ENCODE results near the gene PIGS. TPM values are rescaled to one million over a fixed set of nuclear protein-coding genes. Genes with fewer than 3 reads are reported as not detected.

The PIGS gene
- total and polyA plus RNA-seq, 7 experiments from 2014 or later: 46.6 to 71.2 (median 60.4) TPM

DNA sequence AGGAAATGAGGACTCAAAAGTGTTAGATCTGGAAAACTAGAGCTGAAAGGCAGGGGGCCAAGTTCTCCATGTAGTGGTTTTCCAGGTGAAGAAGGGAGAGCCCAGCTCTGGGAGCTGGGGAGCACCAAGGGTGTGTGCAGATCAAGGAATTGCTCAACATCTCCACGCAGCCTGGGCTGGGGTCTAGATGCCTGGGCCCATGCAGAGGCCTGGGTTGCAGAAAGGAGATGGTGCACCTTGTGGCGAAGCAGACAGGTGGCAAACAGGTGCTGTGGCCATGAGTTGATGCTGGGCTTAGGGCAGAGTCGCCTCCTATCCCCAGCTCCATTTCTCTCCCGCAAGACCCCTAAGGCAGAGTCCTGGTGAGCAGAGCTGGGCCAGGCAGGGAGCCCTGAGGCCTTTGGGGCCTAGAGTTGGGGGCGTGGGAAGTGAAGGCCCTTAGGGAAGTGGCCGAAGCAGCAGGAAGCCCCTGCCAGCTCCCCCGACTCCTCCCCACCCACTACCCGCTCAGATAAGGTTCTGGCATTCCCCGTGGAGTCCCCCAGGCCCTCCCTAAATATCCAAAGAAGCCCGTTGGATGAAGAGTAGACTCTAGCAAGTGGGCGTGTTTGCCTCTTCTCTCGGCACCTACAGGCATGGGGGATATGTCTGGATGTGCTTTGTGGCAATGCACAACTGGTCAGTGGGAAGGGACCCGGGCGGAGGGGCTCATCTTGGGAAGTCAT, 64.4 kb downstream of the PIGS start:
- CTCF ChIA-PET: no interaction called here
- Mint-ChIP-seq H3K27me3 (peaks cover 16 to 27% (median 21%) of the 10 kb centered on the region in 5 donors), H3K27ac (no peak overlapping the region), H3K36me3 (no peaks in the 10 kb centered on the region), H3K9me3 (no peaks in the 10 kb centered on the region), H3K4me3 (no peak overlapping the region), H3K4me1 (no peaks in the 10 kb centered on the region)
- POLR2A ChIA-PET: no interaction called here
- Histone ChIP-seq H3K27me3 (ENCODE audit: control insufficient read depth in 2 of 2, insufficient read depth in 2 of 2, low read length in 2 of 2) (no peaks in the 10 kb centered on the region), H3K36me3 (ENCODE audit: control insufficient read depth in 2 of 3, insufficient read depth in 3 of 3, low read length in 3 of 3) (no peaks in the 10 kb centered on the region), H3K4me1 (ENCODE audit: control insufficient read depth in 2 of 2, insufficient read depth in 2 of 2, low read length in 2 of 2) (no peaks in the 10 kb centered on the region), H3K27ac (ENCODE audit: low read depth, low read length) (no peak overlapping the region), H3K9me3 (ENCODE audit: control insufficient read depth in 2 of 3, low read length in 3 of 3) (no peaks in the 10 kb centered on the region), H3K4me3 (ENCODE audit: low read length) (no peak overlapping the region)
- intact Hi-C loops (cut with micrococcal nuclease): no loop called here
- ATAC-seq: no peak
- no peak for DNase-seq

GRCh38 chr17:28505986-28506665, 65.2 kb downstream of the PIGS start, which contains the start of gene FOXN1:
FOXN1 (plus strand) TSS chr17:28506348; CDS start chr17:28523970, 17,622 bp downstream.
- no peak for DNase-seq
- Mint-ChIP-seq H3K27ac (no peak within 1 kb of the TSS), H3K36me3 (no peaks in the 10 kb centered on the region), H3K4me3 (no peak within 1 kb of the TSS), H3K4me1 (peaks cover 0 to under 1% (median 0%) of the 10 kb centered on the region in 7 donors), H3K9me3 (no peaks in the 10 kb centered on the region), H3K27me3 (peaks cover 16 to 27% (median 21%) of the 10 kb centered on the region in 5 donors)
- H3K9me3 ChIP-seq (ENCODE audit: control insufficient read depth in 2 of 3, low read length in 3 of 3): no peaks in the 10 kb centered on the region
- H3K27me3 ChIP-seq (ENCODE audit: control insufficient read depth in 2 of 2, insufficient read depth in 2 of 2, low read length in 2 of 2): no peaks in the 10 kb centered on the region
- H3K36me3 ChIP-seq (ENCODE audit: control insufficient read depth in 2 of 3, insufficient read depth in 3 of 3, low read length in 3 of 3): no peaks in the 10 kb centered on the region
- no peak within 1 kb of the TSS for H3K27ac ChIP-seq (ENCODE audit: low read depth, low read length)
- intact Hi-C loops (cut with micrococcal nuclease): no loop called here
- H3K4me3 ChIP-seq (ENCODE audit: low read length): no peak within 1 kb of the TSS
- ChIA-PET POLR2A (interaction anchor here (0.6 kb wide), 1 partner anchor 134 kb away, joined by 3 read pairs; no protein-coding TSS in a partner anchor), CTCF (interaction anchor here (0.6 kb wide), 1 partner anchor 103 kb away, joined by 3 read pairs; no protein-coding TSS in a partner anchor)
- no peaks in the 10 kb centered on the region for H3K4me1 ChIP-seq (ENCODE audit: control insufficient read depth in 2 of 2, insufficient read depth in 2 of 2, low read length in 2 of 2)
- no peak for ATAC-seq

- H3K9me3 ChIP-seq (ENCODE audit: control insufficient read depth in 2 of 3, low read length in 3 of 3): no peaks in the 10 kb centered on the region
- no peaks in the 10 kb centered on the region for H3K27me3 ChIP-seq (ENCODE audit: control insufficient read depth in 2 of 2, insufficient read depth in 2 of 2, low read length in 2 of 2)
- H3K4me3 Mint-ChIP-seq: no peak overlapping the region
- DNase-seq (no peak), ATAC-seq (no peak)
- H3K36me3 Mint-ChIP-seq: no peaks in the 10 kb centered on the region
- intact Hi-C loops (cut with micrococcal nuclease): no loop called here
- ChIA-PET CTCF (interaction anchor here (0.8 kb wide), 1 partner anchor 25 kb away, joined by 3 read pairs; no protein-coding TSS in a partner anchor), POLR2A (interaction anchor here (0.6 kb wide), 1 partner anchor 13 kb away, joined by 3 read pairs; no protein-coding TSS in a partner anchor)
- H3K4me3 ChIP-seq (ENCODE audit: low read length): no peak overlapping the region
- no peak overlapping the region for H3K27ac ChIP-seq (ENCODE audit: low read depth, low read length)
- H3K27me3 Mint-ChIP-seq: peaks cover 3 to 11% (median 7%) of the 10 kb centered on the region in 5 donors
- H3K4me1 Mint-ChIP-seq: peaks cover 0 to 2% (median 0%) of the 10 kb centered on the region in 7 donors
- no peaks in the 10 kb centered on the region for H3K4me1 ChIP-seq (ENCODE audit: control insufficient read depth in 2 of 2, insufficient read depth in 2 of 2, low read length in 2 of 2)
- no peak overlapping the region for H3K27ac Mint-ChIP-seq
- no peaks in the 10 kb centered on the region for H3K9me3 Mint-ChIP-seq
- H3K36me3 ChIP-seq (ENCODE audit: control insufficient read depth in 2 of 3, insufficient read depth in 3 of 3, low read length in 3 of 3): no peaks in the 10 kb centered on the region
Measured at GRCh38 chr17:28503420-28503819, 67.9 kb downstream of the PIGS start.

Other genes with a start within 250 kb of the PIGS start
- gene IFT20, start 236.1 kb downstream of the PIGS start, total RNA-seq: 10 to 100 TPM; 24.7 to 56.2 (median 37.0) TPM
- 10 to 100 TPM; 44.5 to 44.9 TPM for gene IFT20, start 236.1 kb downstream of the PIGS start, polyA plus RNA-seq
- 10 to 100 TPM in 4 of 5 experiments, 1 to 10 TPM in 1; 8.0 to 26.9 (median 25.9) TPM for gene TNFAIP1, start 235.8 kb downstream of the PIGS start, total RNA-seq
- gene TNFAIP1, start 235.8 kb downstream of the PIGS start, polyA plus RNA-seq: 10 to 100 TPM; 10.3 to 19.0 TPM
- 10 to 100 TPM; 27.9 to 64.9 (median 29.8) TPM for gene POLDIP2, start 214.0 kb downstream of the PIGS start, total RNA-seq
- 10 to 100 TPM; 85.0 to 89.3 TPM for gene POLDIP2, start 214.0 kb downstream of the PIGS start, polyA plus RNA-seq
- not detected for gene SEBOX, start 206.3 kb downstream of the PIGS start, total RNA-seq
- not detected for gene SEBOX, start 206.3 kb downstream of the PIGS start, polyA plus RNA-seq
- under 1 TPM in 2 of 5 experiments, not detected in 3; 0.19 to 0.65 TPM for gene VTN, start 201.2 kb downstream of the PIGS start, total RNA-seq
- gene VTN, start 201.2 kb downstream of the PIGS start, polyA plus RNA-seq: under 1 TPM in 1 of 2 donors, not detected in 1; 0.08 TPM
- 10 to 100 TPM; 21.8 to 34.1 (median 27.2) TPM for gene SARM1, start 199.8 kb downstream of the PIGS start, total RNA-seq
- gene SARM1, start 199.8 kb downstream of the PIGS start, polyA plus RNA-seq: 1 to 10 TPM; 5.2 to 8.4 TPM
- gene SLC46A1, start 165.3 kb downstream of the PIGS start, total RNA-seq: 1 to 10 TPM; 1.9 to 5.1 (median 3.6) TPM
- gene SLC46A1, start 165.3 kb downstream of the PIGS start, polyA plus RNA-seq: 1 to 10 TPM; 1.8 to 3.3 TPM
- gene SLC13A2, start 97.9 kb downstream of the PIGS start, total RNA-seq: not detected
- not detected for gene SLC13A2, start 97.9 kb downstream of the PIGS start, polyA plus RNA-seq
- not detected for gene FOXN1, start 65.2 kb downstream of the PIGS start, total RNA-seq
- gene FOXN1, start 65.2 kb downstream of the PIGS start, polyA plus RNA-seq: not detected
- 100 to 1,000 TPM in 1 of 5 experiments, 10 to 100 TPM in 4; 40.6 to 108 (median 90.2) TPM for gene UNC119, start 18.9 kb downstream of the PIGS start, total RNA-seq
- 10 to 100 TPM; 37.7 to 48.1 TPM for gene UNC119, start 18.9 kb downstream of the PIGS start, polyA plus RNA-seq
- 100 to 1,000 TPM in 1 of 5 experiments, 10 to 100 TPM in 4; 24.5 to 159 (median 40.1) TPM for gene ALDOC, start 5.4 kb upstream of the PIGS start, total RNA-seq
- gene ALDOC, start 5.4 kb upstream of the PIGS start, polyA plus RNA-seq: 100 to 1,000 TPM in 1 of 2 donors, 10 to 100 TPM in 1; 92.9 to 103 TPM
- 10 to 100 TPM; 10.4 to 95.3 (median 18.4) TPM for gene SPAG5, start 27.5 kb upstream of the PIGS start, total RNA-seq
- gene SPAG5, start 27.5 kb upstream of the PIGS start, polyA plus RNA-seq: 1 to 10 TPM; 1.6 to 3.9 TPM
- 10 to 100 TPM; 17.8 to 34.5 (median 28.1) TPM for gene RSKR, start 42.7 kb upstream of the PIGS start, total RNA-seq
- gene RSKR, start 42.7 kb upstream of the PIGS start, polyA plus RNA-seq: under 1 TPM in 1 of 2 donors, not detected in 1; 0.20 TPM
- gene BLTP2, start 73.6 kb upstream of the PIGS start, total RNA-seq: 100 to 1,000 TPM; 143 to 163 (median 153) TPM
- gene BLTP2, start 73.6 kb upstream of the PIGS start, polyA plus RNA-seq: 10 to 100 TPM; 30.8 to 47.1 TPM
- gene SDF2, start 90.4 kb upstream of the PIGS start, total RNA-seq: 10 to 100 TPM; 28.6 to 49.5 (median 43.8) TPM
- 10 to 100 TPM; 52.1 to 85.2 TPM for gene SDF2, start 90.4 kb upstream of the PIGS start, polyA plus RNA-seq
- gene SUPT6H, start 90.7 kb upstream of the PIGS start, total RNA-seq: 100 to 1,000 TPM in 2 of 5 experiments, 10 to 100 TPM in 3; 91.2 to 132 (median 98.5) TPM
- gene SUPT6H, start 90.7 kb upstream of the PIGS start, polyA plus RNA-seq: 10 to 100 TPM in 1 of 2 donors, 1 to 10 TPM in 1; 9.8 to 23.8 TPM
- gene PROCA1, start 140.4 kb upstream of the PIGS start, total RNA-seq: 10 to 100 TPM in 2 of 5 experiments, 1 to 10 TPM in 3; 5.2 to 14.4 (median 7.3) TPM
- 1 to 10 TPM in 1 of 2 donors, under 1 TPM in 1; 0.44 to 1.4 TPM for gene PROCA1, start 140.4 kb upstream of the PIGS start, polyA plus RNA-seq
- gene RAB34, start 146.3 kb upstream of the PIGS start, total RNA-seq: 10 to 100 TPM; 11.0 to 50.2 (median 16.4) TPM
- 10 to 100 TPM; 12.2 to 19.2 TPM for gene RAB34, start 146.3 kb upstream of the PIGS start, polyA plus RNA-seq
- 1,000 to 10,000 TPM; 1,887 to 3,452 (median 3,095) TPM for gene RPL23A, start 148.5 kb upstream of the PIGS start, total RNA-seq
- gene RPL23A, start 148.5 kb upstream of the PIGS start, polyA plus RNA-seq: 1,000 to 10,000 TPM; 5,029 to 6,337 TPM
- gene TLCD1, start 154.7 kb upstream of the PIGS start, total RNA-seq: 1 to 10 TPM in 1 of 5 experiments, under 1 TPM in 2, not detected in 2; 0.69 to 3.0 (median 0.79) TPM
- not detected for gene TLCD1, start 154.7 kb upstream of the PIGS start, polyA plus RNA-seq
- 10 to 100 TPM in 3 of 5 experiments, 1 to 10 TPM in 2; 7.5 to 12.8 (median 11.3) TPM for gene NEK8, start 157.3 kb upstream of the PIGS start, total RNA-seq
- 1 to 10 TPM; 3.3 to 4.5 TPM for gene NEK8, start 157.3 kb upstream of the PIGS start, polyA plus RNA-seq
- gene TRAF4, start 172.5 kb upstream of the PIGS start, total RNA-seq: 100 to 1,000 TPM in 2 of 5 experiments, 10 to 100 TPM in 3; 22.3 to 228 (median 81.6) TPM
- gene TRAF4, start 172.5 kb upstream of the PIGS start, polyA plus RNA-seq: 1 to 10 TPM; 1.3 to 2.3 TPM